ENCODE results near the gene ANKFY1. TPM values are rescaled to one million over a fixed set of nuclear protein-coding genes. Genes with fewer than 3 reads are reported as not detected.
A peak's percentile ranks its signal among the peaks of the same experiment; 100 is the strongest.

The ANKFY1 gene
- total and polyA plus RNA-seq, 2 donors (not counting 3 experiments of a cell fraction or from before 2014, with no cell fraction given) = 30.6 to 51.1 TPM

GRCh38 chr17:4178651-4179050 lies 85.1 kb downstream of the ANKFY1 start:
- DNase-seq (ENCODE audit: low read depth, low spot score) (no peak), FAIRE-seq (peak; percentile 15)
- Histone ChIP-seq H3K36me3 (ENCODE audit: control insufficient read depth in 2 of 2, extremely low read depth in 1 of 2, insufficient read depth in 2 of 2, low read length in 2 of 2) (peaks cover 11 to 52% of the 10 kb centered on the region in 2 experiments), H3K9me1 (replicated peaks; ENCODE audit: control insufficient read depth, extremely low read depth, insufficient read depth, low read length) (no peaks in the 10 kb centered on the region), H2AFZ (ENCODE audit: low read depth, low read length) (no peak overlapping the region), H3K27me3 (ENCODE audit: control insufficient read depth in 2 of 2, insufficient read depth in 2 of 2, low read length in 2 of 2) (no peaks in the 10 kb centered on the region), H3K79me2 (ENCODE audit: control insufficient read depth, insufficient read depth, low read length) (no peaks in the 10 kb centered on the region), H3K9me3 (replicated peaks; ENCODE audit: control insufficient read depth, insufficient read depth, low read length) (no peaks in the 10 kb centered on the region), H3K4me2 (ENCODE audit: insufficient read depth, low read length) (no peak overlapping the region), H4K20me1 (replicated peaks; ENCODE audit: control insufficient read depth, extremely low read depth, insufficient read depth, low read length) (no peaks in the 10 kb centered on the region), H3K4me3 (replicated peaks in 1 of 3; ENCODE audit: insufficient read depth in 1 of 3, low read depth in 1 of 3, low read length in 3 of 3) (no peak overlapping the region), H3K9ac (replicated peaks; ENCODE audit: extremely low read depth, insufficient read depth, low read length) (no peak overlapping the region), H3K4me1 (ENCODE audit: control insufficient read depth, extremely low read depth, insufficient read depth, low read length) (no peaks in the 10 kb centered on the region), H3K27ac (ENCODE audit: insufficient read depth, low read depth, low read length) (no peak overlapping the region)
- TF ChIP-seq POLR2A (IDR thresholded peaks at IDR 0.05; ENCODE audit: low read depth, low read length) = no peak
- TF ChIP-seq GATA2 (IDR thresholded peaks at IDR 0.05; ENCODE audit: insufficient read depth, insufficient read length, low read depth, low read length) = no peak
- no peak for TF ChIP-seq MYC (IDR thresholded peaks at IDR 0.05; ENCODE audit: low read depth, low read length)
- no peak for TF ChIP-seq FOS (IDR thresholded peaks at IDR 0.05; ENCODE audit: borderline replicate concordance, insufficient read depth, low read length)
- TF ChIP-seq EZH2 (IDR thresholded peaks at IDR 0.05; ENCODE audit: borderline replicate concordance, low read depth, low read length, severe bottlenecking) = no peak
- TF ChIP-seq MAX (IDR thresholded peaks at IDR 0.05; ENCODE audit: insufficient read depth, insufficient read length) = no peak
- TF ChIP-seq POLR2AphosphoS5 (IDR thresholded peaks at IDR 0.05; ENCODE audit: insufficient read depth, low read depth, low read length) = no peak
- TF ChIP-seq, protein P1, sequence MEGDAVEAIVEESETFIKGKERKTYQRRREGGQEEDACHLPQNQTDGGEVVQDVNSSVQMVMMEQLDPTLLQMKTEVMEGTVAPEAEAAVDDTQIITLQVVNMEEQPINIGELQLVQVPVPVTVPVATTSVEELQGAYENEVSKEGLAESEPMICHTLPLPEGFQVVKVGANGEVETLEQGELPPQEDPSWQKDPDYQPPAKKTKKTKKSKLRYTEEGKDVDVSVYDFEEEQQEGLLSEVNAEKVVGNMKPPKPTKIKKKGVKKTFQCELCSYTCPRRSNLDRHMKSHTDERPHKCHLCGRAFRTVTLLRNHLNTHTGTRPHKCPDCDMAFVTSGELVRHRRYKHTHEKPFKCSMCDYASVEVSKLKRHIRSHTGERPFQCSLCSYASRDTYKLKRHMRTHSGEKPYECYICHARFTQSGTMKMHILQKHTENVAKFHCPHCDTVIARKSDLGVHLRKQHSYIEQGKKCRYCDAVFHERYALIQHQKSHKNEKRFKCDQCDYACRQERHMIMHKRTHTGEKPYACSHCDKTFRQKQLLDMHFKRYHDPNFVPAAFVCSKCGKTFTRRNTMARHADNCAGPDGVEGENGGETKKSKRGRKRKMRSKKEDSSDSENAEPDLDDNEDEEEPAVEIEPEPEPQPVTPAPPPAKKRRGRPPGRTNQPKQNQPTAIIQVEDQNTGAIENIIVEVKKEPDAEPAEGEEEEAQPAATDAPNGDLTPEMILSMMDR (IDR thresholded peaks at IDR 0.05; ENCODE audit: extremely low read depth in 1 of 2, insufficient read depth in 1 of 2, low read depth in 1 of 2, low read length in 2 of 2) = no peak
- BruUV-seq (replicated peaks) = no TSS peak
- ChIA-PET CTCF (interaction anchor here (1.0 kb wide), 1 partner anchor 22 kb away, joined by 5 read pairs; no protein-coding TSS in a partner anchor), POLR2A (no interaction called here)
- intact Hi-C loops (cut with micrococcal nuclease) (no loop called here), dilution Hi-C loops (cut with MboI; ENCODE audit: extremely low pct_ligation_motif_present, low sequenced_read_pairs) (no loop called here)

Data from endothelial cell of umbilical vein (primary cell).